Measurements from ENCODE around the gene PHYH. TPM values are rescaled to one million over a fixed set of nuclear protein-coding genes. Genes with fewer than 3 reads are reported as not detected.
"Not testable (repeated sequence)": the region's sequence is repeated elsewhere in the genome, so short reads cannot be mapped to it uniquely, and the experiment has no call there.

Gene PHYH
- total and polyA plus RNA-seq, 4 donors: 21.0 to 66.7 (median 29.4) TPM

GRCh38 chr10:13338390-13339110 lies 38.7 kb upstream of the PHYH start:
- H3K27ac ChIP-seq (ENCODE audit: low read depth in 1 of 2, low read length in 2 of 2): no peak overlapping the region
- no peaks in the 10 kb centered on the region for H3K27me3 ChIP-seq (ENCODE audit: control insufficient read depth in 1 of 2, insufficient read depth in 2 of 2, low read length in 1 of 2)
- intact Hi-C loops (cut with DNase I): no loop called here
- H3K9me3 ChIP-seq (ENCODE audit: control insufficient read depth, low read length): no peaks in the 10 kb centered on the region
- DNase-seq (peak in 1 of 2 donors; percentile 28), ATAC-seq (ENCODE audit: low FRiP score) (no peak)
- H3K4me1 ChIP-seq (ENCODE audit: control insufficient read depth in 1 of 2, insufficient read depth in 2 of 2, low read length in 2 of 2): no peaks in the 10 kb centered on the region
- peaks cover 0 to 4% of the 10 kb centered on the region in 2 donors for H3K36me3 ChIP-seq (ENCODE audit: control insufficient read depth in 1 of 2, insufficient read depth in 2 of 2, low read length in 1 of 2)
- no peak overlapping the region for H3K4me3 ChIP-seq (ENCODE audit: low read length in 2 of 2)
- 69 to 70% methylated on average over 10 of the region's 10 CpGs for WGBS, 2 donors

- Histone ChIP-seq H3K9me3 (ENCODE audit: control insufficient read depth, low read length) (no peaks in the 10 kb centered on the region), H3K4me3 (ENCODE audit: low read length in 2 of 2) (no peak overlapping the region), H3K27ac (ENCODE audit: low read depth in 1 of 2, low read length in 2 of 2) (no peak overlapping the region), H3K4me1 (ENCODE audit: control insufficient read depth in 1 of 2, insufficient read depth in 2 of 2, low read length in 2 of 2) (no peaks in the 10 kb centered on the region), H3K27me3 (ENCODE audit: control insufficient read depth in 1 of 2, insufficient read depth in 2 of 2, low read length in 1 of 2) (no peaks in the 10 kb centered on the region), H3K36me3 (ENCODE audit: control insufficient read depth in 1 of 2, insufficient read depth in 2 of 2, low read length in 1 of 2) (peaks cover 0 to 4% of the 10 kb centered on the region in 2 donors)
- ATAC-seq (ENCODE audit: low FRiP score): no peak
- intact Hi-C loops (cut with DNase I): no loop called here
- DNase-seq: peak in 1 of 2 donors; percentile 34
- WGBS, 2 donors: 86 to 94% methylated on average over 6 of the region's 6 CpGs
Observed at GRCh38 chr10:13337827-13338196, 37.9 kb upstream of the PHYH start.

- intact Hi-C loops (cut with DNase I): no loop called here
- Histone ChIP-seq H3K36me3 (ENCODE audit: control insufficient read depth in 1 of 2, insufficient read depth in 2 of 2, low read length in 1 of 2) (peaks cover 0 to 4% of the 10 kb centered on the region in 2 donors), H3K27ac (ENCODE audit: low read depth in 1 of 2, low read length in 2 of 2) (no peak overlapping the region), H3K4me1 (ENCODE audit: control insufficient read depth in 1 of 2, insufficient read depth in 2 of 2, low read length in 2 of 2) (no peaks in the 10 kb centered on the region), H3K9me3 (ENCODE audit: control insufficient read depth, low read length) (no peaks in the 10 kb centered on the region), H3K27me3 (ENCODE audit: control insufficient read depth in 1 of 2, insufficient read depth in 2 of 2, low read length in 1 of 2) (no peaks in the 10 kb centered on the region), H3K4me3 (ENCODE audit: low read length in 2 of 2) (no peak overlapping the region)
- 88 to 93% methylated on average over 4 of the region's 4 CpGs for WGBS, 2 donors
- DNase-seq (peak in 1 of 2 donors; percentile 37), ATAC-seq (ENCODE audit: low FRiP score) (no peak)
Observed at GRCh38 chr10:13337128-13337826, 37.4 kb upstream of the PHYH start.

GRCh38 chr10:13335881-13336280 lies 36.0 kb upstream of the PHYH start:
- H3K27ac ChIP-seq (ENCODE audit: low read depth in 1 of 2, low read length in 2 of 2): no peak overlapping the region
- DNase-seq: peak in 1 of 2 donors; percentile 4
- H3K9me3 ChIP-seq (ENCODE audit: control insufficient read depth, low read length): no peaks in the 10 kb centered on the region
- intact Hi-C loops (cut with DNase I): no loop called here
- no peaks in the 10 kb centered on the region for H3K27me3 ChIP-seq (ENCODE audit: control insufficient read depth in 1 of 2, insufficient read depth in 2 of 2, low read length in 1 of 2)
- WGBS, 2 donors: 93 to 95% methylated on average over 9 of the region's 9 CpGs
- H3K4me1 ChIP-seq (ENCODE audit: control insufficient read depth in 1 of 2, insufficient read depth in 2 of 2, low read length in 2 of 2): no peaks in the 10 kb centered on the region
- peaks cover 5 to 6% of the 10 kb centered on the region in 2 donors for H3K36me3 ChIP-seq (ENCODE audit: control insufficient read depth in 1 of 2, insufficient read depth in 2 of 2, low read length in 1 of 2)
- no peak overlapping the region for H3K4me3 ChIP-seq (ENCODE audit: low read length in 2 of 2)
- no peak for ATAC-seq (ENCODE audit: low FRiP score)

GRCh38 chr10:13334556-13334955 lies 34.7 kb upstream of the PHYH start:
- intact Hi-C loops (cut with DNase I): no loop called here
- peak in 1 of 2 donors; percentile 19 for DNase-seq
- Histone ChIP-seq H3K9me3 (ENCODE audit: control insufficient read depth, low read length) (no peaks in the 10 kb centered on the region), H3K4me1 (ENCODE audit: control insufficient read depth in 1 of 2, insufficient read depth in 2 of 2, low read length in 2 of 2) (no peaks in the 10 kb centered on the region), H3K27me3 (ENCODE audit: control insufficient read depth in 1 of 2, insufficient read depth in 2 of 2, low read length in 1 of 2) (no peaks in the 10 kb centered on the region), H3K36me3 (ENCODE audit: control insufficient read depth in 1 of 2, insufficient read depth in 2 of 2, low read length in 1 of 2) (peaks cover 5 to 6% of the 10 kb centered on the region in 2 donors), H3K27ac (ENCODE audit: low read depth in 1 of 2, low read length in 2 of 2) (no peak overlapping the region), H3K4me3 (ENCODE audit: low read length in 2 of 2) (no peak overlapping the region)
- WGBS, 2 donors: 94 to 95% methylated on average over 2 of the region's 2 CpGs
- ATAC-seq (ENCODE audit: low FRiP score): no peak

- H3K36me3 ChIP-seq (ENCODE audit: control insufficient read depth in 1 of 2, insufficient read depth in 2 of 2, low read length in 1 of 2): peaks cover 5 to 8% of the 10 kb centered on the region in 2 donors
- WGBS, 2 donors: 97% methylated on average over 5 of the region's 5 CpGs
- H3K9me3 ChIP-seq (ENCODE audit: control insufficient read depth, low read length): no peaks in the 10 kb centered on the region
- no peaks in the 10 kb centered on the region for H3K27me3 ChIP-seq (ENCODE audit: control insufficient read depth in 1 of 2, insufficient read depth in 2 of 2, low read length in 1 of 2)
- H3K27ac ChIP-seq (ENCODE audit: low read depth in 1 of 2, low read length in 2 of 2): no peak overlapping the region
- peak in 1 of 2 donors; percentile 1 for DNase-seq
- no peaks in the 10 kb centered on the region for H3K4me1 ChIP-seq (ENCODE audit: control insufficient read depth in 1 of 2, insufficient read depth in 2 of 2, low read length in 2 of 2)
- no peak for ATAC-seq (ENCODE audit: low FRiP score)
- intact Hi-C loops (cut with DNase I): no loop called here
- H3K4me3 ChIP-seq (ENCODE audit: low read length in 2 of 2): no peak overlapping the region
Observed at GRCh38 chr10:13331646-13332045, 31.8 kb upstream of the PHYH start.

- H3K27me3 ChIP-seq (ENCODE audit: control insufficient read depth in 1 of 2, insufficient read depth in 2 of 2, low read length in 1 of 2); DNase-seq; intact Hi-C loops (cut with DNase I); H3K4me1 ChIP-seq (ENCODE audit: control insufficient read depth in 1 of 2, insufficient read depth in 2 of 2, low read length in 2 of 2); H3K27ac ChIP-seq (ENCODE audit: low read depth in 1 of 2, low read length in 2 of 2); ATAC-seq (ENCODE audit: low FRiP score); H3K4me3 ChIP-seq (ENCODE audit: low read length in 2 of 2); H3K36me3 ChIP-seq (ENCODE audit: control insufficient read depth in 1 of 2, insufficient read depth in 2 of 2, low read length in 1 of 2); H3K9me3 ChIP-seq (ENCODE audit: control insufficient read depth, low read length): not testable (repeated sequence)
- 98% methylated on average over 8 of the region's 8 CpGs for WGBS, 2 donors
Observed at GRCh38 chr10:13330980-13331379, 31.1 kb upstream of the PHYH start.

- intact Hi-C loops (cut with DNase I): no loop called here
- 85 to 86% methylated on average over 3 of the region's 3 CpGs for WGBS, 2 donors
- Histone ChIP-seq H3K36me3 (ENCODE audit: control insufficient read depth in 1 of 2, insufficient read depth in 2 of 2, low read length in 1 of 2) (peaks cover 3 to 8% of the 10 kb centered on the region in 2 donors), H3K27ac (ENCODE audit: low read depth in 1 of 2, low read length in 2 of 2) (no peak overlapping the region), H3K4me3 (ENCODE audit: low read length in 2 of 2) (no peak overlapping the region), H3K27me3 (ENCODE audit: control insufficient read depth in 1 of 2, insufficient read depth in 2 of 2, low read length in 1 of 2) (no peaks in the 10 kb centered on the region), H3K9me3 (ENCODE audit: control insufficient read depth, low read length) (no peaks in the 10 kb centered on the region), H3K4me1 (ENCODE audit: control insufficient read depth in 1 of 2, insufficient read depth in 2 of 2, low read length in 2 of 2) (no peaks in the 10 kb centered on the region)
- no peak for ATAC-seq (ENCODE audit: low FRiP score)
- peak; percentile 21 to 42 for DNase-seq
Observed at GRCh38 chr10:13329565-13329964, 29.7 kb upstream of the PHYH start.

- WGBS, 2 donors: 68 to 87% methylated on average over 10 of the region's 10 CpGs
- ATAC-seq (ENCODE audit: low FRiP score) (no peak), DNase-seq (peak; percentile 15 to 39)
- intact Hi-C loops (cut with DNase I): no loop called here
- Histone ChIP-seq H3K4me3 (ENCODE audit: low read length in 2 of 2) (no peak overlapping the region), H3K4me1 (ENCODE audit: control insufficient read depth in 1 of 2, insufficient read depth in 2 of 2, low read length in 2 of 2) (no peaks in the 10 kb centered on the region), H3K27ac (ENCODE audit: low read depth in 1 of 2, low read length in 2 of 2) (no peak overlapping the region), H3K36me3 (ENCODE audit: control insufficient read depth in 1 of 2, insufficient read depth in 2 of 2, low read length in 1 of 2) (peaks cover 3 to 8% of the 10 kb centered on the region in 2 donors), H3K9me3 (ENCODE audit: control insufficient read depth, low read length) (no peaks in the 10 kb centered on the region), H3K27me3 (ENCODE audit: control insufficient read depth in 1 of 2, insufficient read depth in 2 of 2, low read length in 1 of 2) (no peaks in the 10 kb centered on the region)
Observed at GRCh38 chr10:13328613-13329012, 28.7 kb upstream of the PHYH start.

Data from aorta (tissue), 5 donors.